ENCODE results near the gene PTPN13.
"Not testable (repeated sequence)": the region's sequence is repeated elsewhere in the genome, so short reads cannot be mapped to it uniquely, and the experiment has no call there.

Gene PTPN13

DNA sequence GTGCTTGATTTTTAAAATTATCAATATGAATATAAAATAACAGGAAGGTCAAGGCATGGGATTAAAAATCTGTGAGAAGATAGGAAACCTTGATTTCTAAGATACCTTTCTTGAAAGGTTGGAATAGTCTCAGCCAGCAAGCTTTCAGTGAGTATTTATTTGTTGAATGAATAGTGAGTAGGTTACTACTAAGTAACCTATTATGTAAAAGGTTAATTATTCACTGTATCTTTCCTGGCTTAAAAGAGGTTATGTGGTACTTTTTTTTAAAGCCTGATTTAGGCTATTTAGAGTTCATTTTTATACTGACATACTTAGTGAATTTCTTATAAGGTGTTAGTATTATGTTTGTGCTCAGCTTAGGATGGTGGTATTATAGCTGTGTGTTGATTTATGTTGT lies 123.5 kb downstream of the PTPN13 start:
- H3K9ac ChIP-seq (ENCODE audit: low read depth, low read length, poor library complexity, severe bottlenecking), result no peak overlapping the region
- TF ChIP-seq CTCF (conservative IDR thresholded peaks at IDR 0.05; ENCODE audit: low read length) (no peak), EZH2phosphoT487 (IDR thresholded peaks at IDR 0.05; ENCODE audit: borderline replicate concordance) (no peak)
- no peak overlapping the region for H2AFZ ChIP-seq (ENCODE audit: low read length)
- no peaks in the 10 kb centered on the region for H3K79me2 ChIP-seq (ENCODE audit: insufficient read depth, low read length)
- H3K4me2 ChIP-seq (ENCODE audit: low read depth, low read length, poor library complexity, severe bottlenecking), result no peak overlapping the region
- H3K4me1 ChIP-seq (ENCODE audit: insufficient read depth, low read length, poor library complexity, severe bottlenecking), result no peaks in the 10 kb centered on the region
- H3K9me2 ChIP-seq (replicated peaks; ENCODE audit: low read depth, low read length), result no peaks in the 10 kb centered on the region
- no peaks in the 10 kb centered on the region for H4K20me1 ChIP-seq (ENCODE audit: insufficient read depth, low read length, poor library complexity, severe bottlenecking)
- H3K27me3 ChIP-seq (ENCODE audit: insufficient read depth, low read length, poor library complexity, severe bottlenecking), result no peaks in the 10 kb centered on the region
- H3K9me3 ChIP-seq (ENCODE audit: insufficient read depth, low read depth, low read length), result no peaks in the 10 kb centered on the region
- H3K36me3 ChIP-seq (ENCODE audit: insufficient read depth, low read length), result no peaks in the 10 kb centered on the region
- H3K4me3 ChIP-seq (ENCODE audit: low read length, poor library complexity, severe bottlenecking), result no peak overlapping the region
- H3F3A ChIP-seq (ENCODE audit: low read depth), result no peaks in the 10 kb centered on the region

DNA sequence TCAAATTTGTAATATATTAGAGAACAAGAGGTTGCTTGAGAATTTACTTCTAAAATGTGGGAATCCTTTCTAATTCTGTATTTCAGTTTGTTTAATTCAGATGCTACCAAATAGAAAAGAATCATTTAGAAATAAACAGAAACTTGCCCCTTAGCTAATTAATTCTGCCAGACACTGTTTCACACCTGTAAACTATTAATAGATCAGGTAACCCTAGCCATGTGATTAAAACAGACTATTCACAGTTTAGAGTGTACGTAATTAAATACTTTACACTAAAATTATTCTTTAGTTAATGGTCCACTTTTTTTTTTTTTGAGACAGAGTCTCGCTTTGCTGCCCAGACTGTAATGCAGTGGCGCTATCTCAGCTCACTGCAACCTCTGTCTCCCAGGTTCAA lies 124.0 kb downstream of the PTPN13 start:
- Histone ChIP-seq H3K4me3 (ENCODE audit: low read length, poor library complexity, severe bottlenecking) (no peak overlapping the region), H3F3A (ENCODE audit: low read depth) (no peaks in the 10 kb centered on the region), H4K20me1 (ENCODE audit: insufficient read depth, low read length, poor library complexity, severe bottlenecking) (no peaks in the 10 kb centered on the region), H3K36me3 (ENCODE audit: insufficient read depth, low read length) (no peaks in the 10 kb centered on the region), H2AFZ (ENCODE audit: low read length) (no peak overlapping the region), H3K4me1 (ENCODE audit: insufficient read depth, low read length, poor library complexity, severe bottlenecking) (no peaks in the 10 kb centered on the region), H3K9me2 (replicated peaks; ENCODE audit: low read depth, low read length) (no peaks in the 10 kb centered on the region), H3K79me2 (ENCODE audit: insufficient read depth, low read length) (no peaks in the 10 kb centered on the region), H3K4me2 (ENCODE audit: low read depth, low read length, poor library complexity, severe bottlenecking) (no peak overlapping the region), H3K9ac (ENCODE audit: low read depth, low read length, poor library complexity, severe bottlenecking) (no peak overlapping the region), H3K9me3 (ENCODE audit: insufficient read depth, low read depth, low read length) (no peaks in the 10 kb centered on the region), H3K27me3 (ENCODE audit: insufficient read depth, low read length, poor library complexity, severe bottlenecking) (no peaks in the 10 kb centered on the region)
- TF ChIP-seq CTCF (conservative IDR thresholded peaks at IDR 0.05; ENCODE audit: low read length), result no peak
- no peak for TF ChIP-seq EZH2phosphoT487 (IDR thresholded peaks at IDR 0.05; ENCODE audit: borderline replicate concordance)

GRCh38 chr4:86719149-86719548 lies 125.0 kb downstream of the PTPN13 start:
- not testable (repeated sequence) for H3K9me3 ChIP-seq (ENCODE audit: insufficient read depth, low read depth, low read length); H2AFZ ChIP-seq (ENCODE audit: low read length); H3K27me3 ChIP-seq (ENCODE audit: insufficient read depth, low read length, poor library complexity, severe bottlenecking); H3K36me3 ChIP-seq (ENCODE audit: insufficient read depth, low read length); H3K4me1 ChIP-seq (ENCODE audit: insufficient read depth, low read length, poor library complexity, severe bottlenecking); H3K9ac ChIP-seq (ENCODE audit: low read depth, low read length, poor library complexity, severe bottlenecking); H3K79me2 ChIP-seq (ENCODE audit: insufficient read depth, low read length); H3K4me3 ChIP-seq (ENCODE audit: low read length, poor library complexity, severe bottlenecking); H3K4me2 ChIP-seq (ENCODE audit: low read depth, low read length, poor library complexity, severe bottlenecking); H3F3A ChIP-seq (ENCODE audit: low read depth); H3K9me2 ChIP-seq (replicated peaks; ENCODE audit: low read depth, low read length); H4K20me1 ChIP-seq (ENCODE audit: insufficient read depth, low read length, poor library complexity, severe bottlenecking)

- Histone ChIP-seq H3K9ac (ENCODE audit: low read depth, low read length, poor library complexity, severe bottlenecking) (no peak overlapping the region), H3K4me3 (ENCODE audit: low read length, poor library complexity, severe bottlenecking) (no peak overlapping the region), H3K27me3 (ENCODE audit: insufficient read depth, low read length, poor library complexity, severe bottlenecking) (no peaks in the 10 kb centered on the region), H3K4me1 (ENCODE audit: insufficient read depth, low read length, poor library complexity, severe bottlenecking) (no peaks in the 10 kb centered on the region), H4K20me1 (ENCODE audit: insufficient read depth, low read length, poor library complexity, severe bottlenecking) (no peaks in the 10 kb centered on the region), H3K36me3 (ENCODE audit: insufficient read depth, low read length) (no peaks in the 10 kb centered on the region), H3K9me2 (replicated peaks; ENCODE audit: low read depth, low read length) (no peaks in the 10 kb centered on the region), H3K9me3 (ENCODE audit: insufficient read depth, low read depth, low read length) (no peaks in the 10 kb centered on the region), H3K4me2 (ENCODE audit: low read depth, low read length, poor library complexity, severe bottlenecking) (no peak overlapping the region), H3K79me2 (ENCODE audit: insufficient read depth, low read length) (no peaks in the 10 kb centered on the region), H2AFZ (ENCODE audit: low read length) (no peak overlapping the region), H3F3A (ENCODE audit: low read depth) (no peaks in the 10 kb centered on the region)
- TF ChIP-seq CTCF (conservative IDR thresholded peaks at IDR 0.05; ENCODE audit: low read length), result no peak
- no peak for TF ChIP-seq EZH2phosphoT487 (IDR thresholded peaks at IDR 0.05; ENCODE audit: borderline replicate concordance)
Observed at GRCh38 chr4:86720508-86721068, 126.5 kb downstream of the PTPN13 start.

Measured in Loucy (cell line).